Brain pericyte (primary cell): Measurements from ENCODE around the gene DCAF10.
"Not testable (repeated sequence)": the region's sequence is repeated elsewhere in the genome, so short reads cannot be mapped to it uniquely, and the experiment has no call there.

Experiments
- DNase-seq: peaks from one replicate; pipeline ENCODE4 v3.0.0-alpha.2; 2012; ENCODE audit warnings: low read depth, low spot score

DCAF10 gene

DNA sequence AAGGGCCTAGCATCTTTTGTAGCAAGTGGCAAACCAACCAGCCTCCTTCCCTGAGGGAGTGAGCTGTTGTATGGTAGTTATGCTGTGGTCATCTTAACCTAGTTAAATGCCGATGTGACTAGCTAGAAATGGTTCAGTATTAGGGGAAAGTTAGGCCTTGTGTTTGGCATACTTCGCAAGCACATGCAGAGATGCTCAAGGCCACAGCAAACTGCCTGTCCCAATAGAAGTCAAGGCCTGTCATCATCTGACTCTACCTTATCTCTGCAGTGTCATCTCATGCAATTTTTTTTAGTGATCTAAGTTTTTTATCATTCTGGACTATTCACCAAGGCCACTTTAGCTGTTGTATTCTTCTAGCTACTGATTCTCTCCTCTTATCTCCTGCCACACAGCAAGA lies 10.5 kb upstream of the DCAF10 start:
- no peak for DNase-seq

DNA sequence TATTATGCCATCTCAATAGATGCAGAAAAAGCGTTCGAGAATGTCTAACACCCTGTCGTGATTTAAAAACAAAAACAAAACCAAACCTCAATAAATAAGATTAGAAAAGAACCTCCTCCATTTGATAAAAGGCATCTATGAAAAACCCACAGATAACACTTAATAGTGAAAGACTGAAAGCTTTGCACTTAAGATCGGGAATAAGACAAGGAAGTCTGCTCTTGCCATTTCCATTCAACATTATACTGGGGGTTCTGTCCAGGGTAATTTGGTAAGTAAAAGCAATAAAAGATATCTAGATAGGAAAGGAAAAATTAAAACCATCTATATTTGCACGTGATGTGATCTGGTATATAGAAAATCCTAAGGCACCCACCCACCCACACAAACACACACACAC lies 8.5 kb upstream of the DCAF10 start:
- DNase-seq: no peak

DNA sequence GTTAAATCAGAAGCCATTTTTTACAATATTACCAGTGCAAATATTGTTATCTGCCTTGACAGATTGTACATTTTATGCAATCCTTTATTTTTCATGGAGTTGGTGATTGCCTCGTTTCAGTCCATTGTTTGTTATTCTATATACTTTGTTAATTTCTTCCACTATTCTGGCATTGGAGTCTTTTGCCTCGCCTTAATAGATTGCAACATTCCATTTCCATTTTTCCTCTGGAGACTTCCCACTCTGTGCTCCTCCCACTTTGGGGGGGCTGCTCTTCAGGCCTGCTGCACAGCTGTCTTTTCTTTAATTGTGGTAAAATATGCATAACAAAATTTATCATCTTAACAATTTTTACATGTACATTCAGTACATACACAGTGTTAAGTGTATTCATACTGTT lies 4.4 kb upstream of the DCAF10 start:
- DNase-seq: no peak

DNA sequence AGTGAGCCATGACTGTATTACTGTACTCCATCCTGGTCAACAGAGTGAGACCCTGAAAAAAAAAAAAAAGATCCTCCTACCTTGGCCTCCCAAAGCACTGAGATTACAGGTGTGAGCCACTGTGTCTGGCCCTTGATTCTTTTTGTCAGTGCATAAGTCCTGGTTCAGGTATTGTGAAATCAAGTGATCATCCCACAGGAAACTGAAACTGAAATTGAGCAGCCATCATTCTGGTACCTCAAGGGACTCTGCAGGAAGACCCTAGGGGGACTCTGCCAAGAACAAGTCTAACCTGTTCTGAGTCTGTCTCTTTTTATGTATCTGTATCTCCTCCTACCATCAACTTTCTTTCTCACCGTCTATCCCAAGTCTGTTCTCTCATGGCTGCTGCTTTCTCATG lies 1.9 kb upstream of the DCAF10 start:
- DNase-seq: no peak

DNA sequence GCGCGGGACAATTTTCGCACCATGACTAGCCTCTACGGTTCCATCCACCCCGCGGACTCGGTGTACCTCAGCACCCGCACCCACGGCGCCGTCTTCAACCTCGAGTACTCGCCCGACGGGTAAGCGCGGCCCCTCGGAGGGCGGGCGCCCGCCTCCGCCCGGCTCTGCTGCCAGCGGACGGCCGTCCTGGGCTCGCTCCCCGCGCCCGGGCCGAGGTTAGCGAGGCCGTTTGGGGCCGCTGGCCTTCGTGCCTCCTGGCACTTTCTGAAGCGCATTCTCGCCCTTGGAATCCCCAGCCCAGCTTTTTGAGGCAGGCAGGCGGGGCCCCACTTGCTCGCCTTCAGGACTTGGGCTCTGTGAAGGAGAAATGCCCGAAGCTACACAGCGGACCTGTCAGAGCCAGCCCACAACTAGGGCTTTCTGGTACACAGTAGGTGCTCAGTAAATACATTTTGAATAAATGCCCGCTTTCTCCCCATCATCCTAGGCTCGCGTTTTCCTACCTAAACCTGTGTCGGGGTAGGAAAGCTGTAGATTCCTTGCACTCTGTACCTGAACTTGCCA lies 772 bp downstream of the DCAF10 start:
- no peak for DNase-seq

DNA sequence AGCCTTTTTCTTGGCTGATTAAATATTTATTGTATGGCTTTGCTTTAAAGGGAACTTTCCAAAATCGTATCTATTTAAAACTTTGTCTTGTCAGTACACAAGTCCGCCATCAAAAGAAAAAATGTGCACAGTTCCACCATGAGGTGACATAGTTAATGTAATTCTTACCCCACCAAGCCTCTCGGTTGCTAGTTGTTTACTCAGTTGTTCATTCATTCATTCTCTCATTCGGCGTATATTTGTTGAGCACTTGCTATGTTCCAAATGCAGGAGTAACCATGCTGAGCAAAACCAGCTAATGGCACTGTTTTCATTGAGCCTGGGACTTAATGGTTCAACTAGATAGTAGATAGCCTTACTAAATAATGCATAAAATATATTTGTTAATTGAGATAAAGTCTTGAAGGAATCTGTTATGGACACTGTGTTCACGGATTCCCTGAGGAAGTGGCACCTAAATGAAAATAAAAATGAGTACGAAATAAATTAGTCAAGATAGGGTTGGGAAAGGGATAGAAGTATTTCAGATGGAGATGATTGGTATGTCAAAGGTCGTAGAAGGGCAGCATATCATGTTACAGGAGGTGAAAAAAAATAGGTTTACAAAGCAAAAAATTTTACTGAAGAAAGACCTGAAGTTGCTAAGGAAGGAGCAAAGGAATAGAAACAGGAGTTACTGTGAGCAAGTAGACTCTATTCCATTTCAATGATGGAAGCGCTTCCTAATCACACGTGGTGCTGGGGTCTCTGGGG lies 1.5 kb downstream of the DCAF10 start:
- no peak for DNase-seq

DNA sequence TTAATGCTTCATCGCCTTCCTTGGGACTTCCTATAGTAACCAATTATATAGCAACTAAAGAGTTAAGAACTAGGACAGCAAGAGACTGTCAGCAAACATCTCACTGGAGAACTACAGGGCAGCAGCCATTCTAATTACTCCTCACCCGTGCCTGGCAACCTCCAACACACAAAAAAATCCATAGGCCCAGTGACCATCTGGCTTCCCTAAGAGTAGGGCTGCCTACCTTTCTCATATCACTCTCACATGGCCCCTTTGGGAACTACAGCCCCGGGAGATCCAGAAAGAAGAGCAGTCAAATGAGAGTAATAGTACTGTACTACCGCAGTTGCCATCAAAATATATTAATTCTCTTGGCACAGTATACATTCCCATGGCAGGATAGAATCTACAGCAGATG lies 5.7 kb downstream of the DCAF10 start:
- DNase-seq: no peak

DNA sequence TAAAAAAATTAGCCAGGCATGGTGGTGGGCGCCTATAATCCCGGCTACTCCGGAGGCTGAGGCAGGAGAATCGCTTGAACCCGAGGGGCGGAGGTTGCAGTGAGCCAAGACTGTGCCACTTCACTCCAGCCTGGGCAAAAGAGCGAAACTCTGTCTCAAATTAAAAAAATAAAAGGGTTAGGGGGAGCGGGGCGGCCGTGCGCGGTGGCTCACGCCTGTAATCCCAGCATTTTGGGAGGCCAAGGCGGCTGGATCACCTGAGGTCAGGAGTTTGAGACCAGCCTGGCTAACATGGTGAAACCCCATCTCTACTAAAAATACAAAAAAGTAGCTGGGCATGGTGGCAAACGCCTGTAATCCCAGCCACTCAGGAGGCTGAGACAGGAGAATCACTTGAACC lies 9.1 kb downstream of the DCAF10 start:
- not testable (repeated sequence) for DNase-seq

DNA sequence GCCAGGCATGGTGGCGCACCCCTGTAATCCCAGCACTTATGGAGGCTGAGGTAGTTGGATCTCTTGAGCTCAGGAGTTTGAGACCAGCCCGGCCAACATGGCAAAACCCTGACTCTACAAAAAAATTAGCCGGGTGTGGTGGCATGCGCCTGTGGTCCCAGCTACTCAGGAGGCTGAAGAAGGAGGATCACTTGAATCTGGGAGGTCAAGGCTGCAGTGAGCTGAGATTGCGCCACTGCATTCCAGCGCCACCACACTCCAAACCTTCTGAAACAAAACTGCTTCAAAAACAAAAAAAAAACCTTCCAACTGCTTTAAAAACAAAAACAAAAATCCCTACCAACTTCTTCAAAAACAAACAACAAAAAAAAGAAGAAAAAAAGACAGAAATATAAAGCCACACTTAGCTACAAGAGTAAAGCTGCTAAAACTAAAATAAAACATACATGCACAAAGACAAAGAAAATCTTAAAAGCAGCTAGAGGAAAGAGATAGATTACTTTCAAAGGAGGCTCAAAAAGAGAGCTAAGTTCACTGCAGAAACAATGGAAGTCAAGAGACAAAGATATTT lies 11.4 kb downstream of the DCAF10 start:
- DNase-seq: no peak

DNA sequence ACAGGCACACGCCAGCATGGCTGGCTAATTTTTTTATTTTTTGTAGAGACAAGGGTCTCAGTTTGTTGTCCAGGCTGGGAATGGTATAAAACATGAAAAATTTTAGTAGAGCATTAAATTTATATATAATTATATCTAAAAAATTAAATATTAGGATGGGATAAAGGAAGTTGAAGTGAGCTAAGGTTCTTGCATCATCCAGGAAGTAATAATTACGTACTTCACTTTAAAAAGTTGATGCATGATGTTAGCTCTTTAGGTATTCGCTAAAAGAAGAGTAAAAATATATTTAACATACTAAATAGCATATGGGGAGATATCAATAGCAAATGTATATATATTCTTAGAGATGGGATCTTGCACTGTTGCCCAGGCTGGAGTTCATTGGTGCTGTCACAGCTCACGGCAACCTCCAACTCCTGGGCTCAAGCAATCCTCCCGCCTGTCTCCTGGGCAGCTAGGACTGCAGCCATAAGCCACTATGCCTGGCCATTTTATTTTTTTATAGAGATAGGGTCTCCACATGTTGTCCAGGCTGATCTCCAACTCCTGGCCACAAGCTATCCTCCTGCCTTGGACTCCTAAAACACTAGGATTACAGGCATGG lies 12.3 kb downstream of the DCAF10 start:
- no peak for DNase-seq

DNA sequence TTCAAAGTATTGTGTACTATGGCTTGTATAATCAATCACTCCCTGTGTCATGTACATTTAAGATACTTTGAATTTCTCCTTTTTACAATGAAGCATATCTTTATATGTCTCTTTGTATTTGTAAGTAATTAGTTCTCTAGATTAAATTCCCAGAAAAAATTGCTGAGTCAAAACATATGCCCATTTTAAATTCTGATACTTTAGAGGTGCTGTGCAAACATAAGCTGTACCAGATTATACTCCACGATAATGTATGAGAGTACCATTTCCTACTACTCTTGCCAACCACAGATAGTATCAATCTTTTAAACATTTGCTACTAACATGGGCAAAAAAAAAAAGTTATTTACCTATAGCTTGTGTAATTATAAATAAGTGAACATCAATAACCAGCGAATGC lies 18.3 kb downstream of the DCAF10 start:
- DNase-seq: no peak

DNA sequence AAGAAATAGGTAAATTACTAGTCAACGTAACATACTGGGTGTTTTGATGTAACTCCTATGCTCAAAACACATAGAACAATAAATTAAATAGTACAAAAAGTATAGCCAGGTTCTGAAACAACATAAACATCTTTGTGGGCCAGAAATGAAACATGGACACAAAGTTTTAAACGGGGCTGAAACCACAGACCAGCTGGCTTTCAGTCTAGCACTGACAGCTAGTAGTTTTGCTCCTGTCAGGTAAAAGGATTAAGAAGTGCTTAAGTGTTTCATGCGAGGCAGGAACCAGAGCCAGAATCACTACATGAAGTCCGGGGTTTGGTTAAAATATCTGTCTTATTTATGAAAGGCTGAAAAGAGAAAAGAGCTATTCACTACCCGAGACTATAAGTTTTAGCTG lies 19.5 kb downstream of the DCAF10 start:
- DNase-seq: no peak

DNA sequence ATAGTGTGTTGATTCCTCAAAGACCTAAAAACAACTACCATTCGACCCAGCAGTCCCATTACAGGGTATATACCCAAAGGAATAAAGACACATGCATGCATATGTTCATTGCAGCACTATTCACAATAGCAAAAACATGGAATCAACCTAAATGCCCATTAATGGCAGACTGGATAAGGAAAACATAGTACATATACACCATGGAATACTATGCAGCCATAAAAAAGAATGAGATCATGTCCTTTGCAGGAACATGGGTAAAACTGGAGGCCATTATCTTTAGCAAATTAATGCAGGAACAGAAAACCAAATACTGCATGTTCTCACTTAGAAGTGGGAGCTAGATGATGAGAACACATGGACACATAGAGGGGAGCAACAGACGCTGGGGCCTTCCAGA lies 24.6 kb downstream of the DCAF10 start:
- DNase-seq: not testable (repeated sequence)

DNA sequence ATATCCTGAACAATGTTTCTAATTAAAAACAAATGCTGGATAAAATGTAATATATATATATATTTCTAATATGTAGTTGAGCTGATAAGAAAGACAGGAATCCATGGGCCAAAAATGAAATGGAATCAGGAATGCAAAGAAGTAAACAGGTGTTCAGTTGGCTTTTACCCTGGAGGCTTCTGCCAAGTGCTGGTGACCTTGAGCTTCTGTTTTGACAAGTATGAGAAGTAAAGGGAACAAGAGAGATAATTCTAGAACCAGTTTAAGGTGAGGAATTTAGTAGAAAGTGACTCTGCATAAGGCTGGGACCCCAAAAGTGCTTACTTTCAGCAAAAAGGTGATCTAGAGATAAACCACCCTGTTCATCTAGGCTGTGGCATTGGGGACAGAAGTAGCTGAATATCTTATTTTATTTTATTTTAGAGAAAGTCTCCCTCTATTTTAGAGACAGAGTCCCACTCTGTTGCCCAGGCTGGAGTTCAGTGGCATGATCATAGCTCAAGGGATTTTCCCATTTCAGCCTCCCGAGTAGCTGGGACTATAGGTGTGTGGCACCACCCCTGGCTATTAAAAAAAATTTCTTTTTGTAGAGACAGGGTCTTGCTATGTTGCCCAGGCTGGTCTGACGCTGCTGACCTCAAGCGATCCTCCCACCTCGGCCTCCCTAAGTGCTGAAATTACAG lies 27.0 kb downstream of the DCAF10 start:
- no peak for DNase-seq

DNA sequence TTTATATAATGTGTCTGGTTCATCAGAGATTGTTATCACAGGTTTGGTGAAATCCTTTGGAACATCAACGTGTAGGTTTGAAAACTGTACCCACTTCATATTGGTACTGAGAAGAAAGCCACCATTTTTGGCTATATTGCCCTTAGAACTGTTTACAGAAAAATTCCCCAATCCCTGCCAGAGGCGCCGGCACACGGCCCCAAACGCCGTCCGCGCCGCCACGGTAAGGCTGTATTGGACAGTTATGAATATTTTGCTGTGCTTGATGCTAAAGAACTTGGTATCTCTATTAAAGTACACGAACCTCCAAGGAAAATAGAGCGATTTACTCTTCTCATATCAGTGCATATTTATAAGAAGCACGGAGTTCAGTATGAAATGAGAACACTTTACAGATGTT lies 35.2 kb downstream of the DCAF10 start:
- DNase-seq: no peak

DNA sequence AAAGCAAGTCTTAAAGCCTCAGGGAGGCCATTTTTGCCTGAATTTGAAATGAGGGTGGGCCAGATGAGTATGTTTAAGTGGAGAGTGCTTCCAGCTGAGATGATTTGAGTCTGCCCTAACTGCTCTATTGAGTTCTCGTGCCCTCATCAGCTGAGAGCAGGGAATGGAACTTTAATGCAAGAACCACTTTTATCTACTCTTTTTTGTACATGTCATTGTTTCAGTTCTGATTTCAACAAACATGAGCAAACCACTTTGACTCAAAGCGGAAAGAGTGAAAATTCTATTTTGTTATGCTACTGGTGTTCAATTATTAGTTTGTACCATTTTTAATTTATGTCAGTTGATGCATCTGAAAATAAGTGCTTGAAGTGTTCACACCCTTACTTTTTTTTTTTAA lies 35.8 kb downstream of the DCAF10 start:
- no peak for DNase-seq

DNA sequence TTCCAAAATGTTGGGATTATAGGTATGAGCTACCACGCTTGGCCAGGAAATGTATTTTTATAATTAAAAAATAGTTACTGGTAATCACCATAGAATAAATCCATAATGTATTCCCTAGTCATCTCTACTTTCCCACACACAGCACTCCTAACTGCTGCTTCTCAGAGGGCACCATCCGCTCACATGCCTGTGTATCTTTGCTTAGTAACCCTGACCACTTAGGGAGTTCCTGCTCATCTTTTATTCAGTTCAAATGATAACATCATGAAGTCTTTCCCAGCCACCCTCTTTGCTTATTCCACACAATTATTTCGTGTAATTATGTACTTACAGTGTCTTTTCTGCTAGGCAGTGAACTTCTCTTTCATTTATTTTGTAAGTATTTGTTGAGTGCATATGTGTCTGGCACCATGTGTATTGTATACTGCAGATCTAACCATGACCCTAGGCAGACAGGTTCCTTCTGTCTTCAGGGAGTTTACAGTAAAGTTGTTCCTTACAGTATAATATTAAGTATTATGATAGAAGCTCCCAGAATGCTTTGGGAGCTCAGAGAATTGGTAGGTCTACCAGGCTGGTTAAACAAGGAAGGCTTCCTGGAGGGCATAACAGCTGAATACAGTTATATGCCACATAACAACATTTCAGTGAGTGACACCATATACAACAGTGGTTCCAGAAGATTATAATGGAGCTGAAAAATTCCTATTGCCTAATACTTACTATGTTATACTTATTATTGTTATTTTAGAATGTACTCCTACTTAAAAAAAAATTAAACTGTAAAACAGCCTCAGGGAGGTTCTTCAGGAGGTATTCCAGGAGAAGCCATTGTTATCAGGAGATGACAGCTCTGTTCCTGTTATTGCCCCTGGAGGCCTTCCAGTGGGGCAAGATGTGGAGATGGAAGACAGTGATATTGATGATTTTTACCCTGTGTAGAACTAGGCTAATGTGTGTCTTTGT lies 39.2 kb downstream of the DCAF10 start:
- DNase-seq: no peak

DNA sequence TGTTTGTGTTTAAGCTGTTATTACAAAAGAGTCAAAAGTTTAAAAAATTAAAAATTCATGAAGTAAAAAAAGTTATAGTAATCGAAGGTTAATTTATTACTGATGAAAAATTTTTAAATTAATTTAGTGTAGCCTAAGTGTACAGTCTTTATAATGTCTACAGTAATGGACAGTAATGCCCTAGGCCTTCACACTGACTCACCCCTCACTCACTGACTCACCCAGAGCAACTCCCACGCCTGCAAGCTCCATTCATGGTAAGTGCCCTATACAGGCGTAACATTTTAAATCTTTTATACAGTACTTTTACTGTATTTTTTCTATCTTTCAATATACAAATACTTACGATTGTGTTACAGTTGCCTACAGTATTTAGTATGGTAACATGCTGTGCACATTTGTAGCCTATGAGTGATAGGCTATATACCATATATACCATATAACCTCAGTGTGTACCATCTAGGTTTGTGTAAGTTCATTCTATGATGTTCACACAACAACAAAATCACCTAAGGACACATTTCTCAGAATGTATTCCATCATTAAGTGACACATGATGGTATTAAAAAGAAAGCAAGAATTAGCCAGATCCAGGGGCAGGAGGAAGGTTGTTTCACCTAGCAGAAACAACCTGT lies 40.1 kb downstream of the DCAF10 start:
- no peak for DNase-seq

DNA sequence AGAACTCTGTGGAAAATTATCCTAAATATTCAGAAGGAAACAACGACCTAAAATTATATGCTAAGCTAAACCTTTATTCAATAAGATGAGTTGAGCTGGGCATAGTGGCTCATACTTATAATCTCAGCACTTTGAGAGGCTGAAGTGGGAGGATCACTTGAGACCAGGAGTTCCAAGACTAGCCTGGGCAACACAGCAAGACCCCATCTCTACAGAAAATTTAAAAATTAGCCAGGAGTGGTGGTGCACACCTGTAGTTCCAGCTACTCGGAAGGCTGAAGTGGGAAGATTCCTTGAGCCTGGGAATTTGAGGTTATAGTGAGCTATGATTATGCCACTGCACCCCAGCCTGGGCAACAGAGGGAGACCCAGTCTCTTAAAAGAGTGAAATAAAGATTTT lies 51.6 kb downstream of the DCAF10 start:
- DNase-seq: no peak

DNA sequence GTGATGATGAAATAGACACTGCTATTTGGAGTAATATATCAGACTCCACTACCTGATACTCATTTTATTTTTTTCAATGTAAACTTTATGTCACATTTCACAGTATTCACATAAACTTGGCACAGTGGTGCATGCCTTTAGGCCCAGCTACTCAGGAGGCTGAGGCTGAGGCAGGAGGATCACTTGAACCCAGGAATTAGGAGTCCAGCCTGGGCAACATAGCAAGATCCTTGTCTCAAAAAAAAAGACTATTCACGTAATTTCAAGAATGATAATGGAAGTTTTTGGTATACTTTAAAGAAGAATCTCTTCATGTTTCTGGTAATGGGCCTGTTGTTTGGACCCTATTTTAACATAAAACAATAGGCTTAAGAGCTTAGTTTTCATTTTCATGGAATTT lies 56.0 kb downstream of the DCAF10 start:
- no peak for DNase-seq

DNA sequence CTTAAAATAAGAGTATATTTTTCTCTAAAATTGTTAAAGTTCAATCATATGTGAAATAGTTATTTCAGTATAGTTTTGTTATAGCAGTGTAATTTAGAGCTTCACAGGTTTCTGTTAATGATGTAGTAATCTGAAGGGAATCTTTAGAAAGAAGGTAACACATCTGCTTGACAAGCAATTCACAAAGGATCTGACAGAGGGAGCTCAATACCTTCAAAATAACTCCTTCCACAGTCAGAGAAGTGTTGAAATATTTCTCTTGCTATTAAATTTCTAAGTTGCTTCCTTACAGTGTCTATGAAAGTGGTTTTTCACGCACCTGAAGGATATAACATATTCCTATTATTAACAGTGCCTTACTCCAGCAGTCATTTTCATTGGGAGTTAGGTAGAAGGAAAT lies 58.4 kb downstream of the DCAF10 start:
- no peak for DNase-seq
